Cardiac atrium fibroblast (primary cell): Measurements from ENCODE around the gene KANTR. TPM values are rescaled to one million over a fixed set of nuclear protein-coding genes. Genes with fewer than 3 reads are reported as not detected.

Experiments used
- total RNA-seq: library from RNA; depleted of rRNA; stranded (reverse); fragments of >200 nt; gene quantifications from 2 replicates; pipeline ENCODE4 v1.2.3, GENCODE V29; 2015

KANTR gene, protein sequence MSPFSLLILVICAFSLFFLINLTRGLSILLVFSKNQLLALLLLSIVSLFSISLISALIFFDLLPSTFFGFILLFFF
- 1.3 and 2.8 TPM in 2 replicates for total RNA-seq

GRCh38 chrX:53093748-53094581 lies at the start of gene KANTR:
TSS of gene KANTR (plus strand) at chrX:53094142. CDS start at chrX:53124273, 30,131 bp downstream.

GRCh38 chrX:53048169-53049126 lies 45.5 kb upstream of the KANTR start, which contains the start of gene GPR173:
TSS of gene GPR173 (plus strand) at chrX:53048789. CDS start at chrX:53076622, 27,833 bp downstream.

GRCh38 chrX:53081925-53082772 lies 11.8 kb upstream of the KANTR start, which contains the start of gene TSPYL2:
TSS of gene TSPYL2 (plus strand) at chrX:53082367. CDS start at chrX:53082499, 132 bp downstream.

Other genes with a start within 250 kb of the KANTR start
- gene XAGE3, start 226.1 kb upstream of the KANTR start, total RNA-seq = not detected in 2 replicates
- gene FAM156B, start 196.8 kb upstream of the KANTR start, total RNA-seq = 18.3 and 22.0 TPM in 2 replicates
- gene FAM156A, start 135.6 kb upstream of the KANTR start, total RNA-seq = 11.5 and 14.3 TPM in 2 replicates
- gene GPR173, start 45.4 kb upstream of the KANTR start, total RNA-seq = 1.3 TPM in 2 replicates
- 11.4 and 23.8 TPM in 2 replicates for gene TSPYL2, start 11.8 kb upstream of the KANTR start, total RNA-seq
- 40.1 and 82.9 TPM in 2 replicates for gene KDM5C, start 131.1 kb downstream of the KANTR start, total RNA-seq
- 7.2 and 7.9 TPM in 2 replicates for gene IQSEC2, start 187.4 kb downstream of the KANTR start, total RNA-seq